HG03558 (cell line): ENCODE data around the gene THSD4.
"Not testable (repeated sequence)": the region's sequence is repeated elsewhere in the genome, so short reads cannot be mapped to it uniquely, and the experiment has no call there.

Source experiments
- ATAC-seq: cut with Tn5 transposase; IDR thresholded peaks from one replicate; pipeline ENCODE4 v1.9.1; 2021; ENCODE audit warnings: moderate number of reproducible peaks; ENCODE audit not compliant: unreplicated experiment; ENCODE audit errors: extremely low read depth

Gene THSD4

GRCh38 chr15:71306538-71306937 lies 191.3 kb downstream of the THSD4 start:
- no peak for ATAC-seq

GRCh38 chr15:71312194-71312708 lies 197.0 kb downstream of the THSD4 start:
- no peak for ATAC-seq

- ATAC-seq: no peak
These were observed 197.6 kb downstream of the THSD4 start for GRCh38 chr15:71312731-71313460.

GRCh38 chr15:71313806-71314205 lies 198.5 kb downstream of the THSD4 start:
- ATAC-seq: no peak

- no peak for ATAC-seq
These were observed 199.8 kb downstream of the THSD4 start for GRCh38 chr15:71314956-71315537.

- no peak for ATAC-seq
These were observed 201.6 kb downstream of the THSD4 start for GRCh38 chr15:71316911-71317310.

- not testable (repeated sequence) for ATAC-seq
These were observed 204.2 kb downstream of the THSD4 start for GRCh38 chr15:71319424-71319823.

- no peak for ATAC-seq
These were observed 204.7 kb downstream of the THSD4 start for GRCh38 chr15:71319935-71320334.

GRCh38 chr15:71323082-71323481 lies 207.8 kb downstream of the THSD4 start:
- ATAC-seq: no peak

GRCh38 chr15:71323584-71323983 lies 208.3 kb downstream of the THSD4 start:
- no peak for ATAC-seq

GRCh38 chr15:71325481-71325880 lies 210.2 kb downstream of the THSD4 start:
- no peak for ATAC-seq

GRCh38 chr15:71328453-71328852 lies 213.2 kb downstream of the THSD4 start:
- ATAC-seq: no peak

- no peak for ATAC-seq
These were observed 213.8 kb downstream of the THSD4 start for GRCh38 chr15:71329041-71329440.

GRCh38 chr15:71329497-71330260 lies 214.4 kb downstream of the THSD4 start:
- no peak for ATAC-seq

- no peak for ATAC-seq
These were observed 215.4 kb downstream of the THSD4 start for GRCh38 chr15:71330638-71331162.

GRCh38 chr15:71331173-71331572 lies 215.9 kb downstream of the THSD4 start:
- ATAC-seq: no peak

GRCh38 chr15:71332431-71333004 lies 217.2 kb downstream of the THSD4 start:
- ATAC-seq: no peak

- ATAC-seq: no peak
These were observed 217.9 kb downstream of the THSD4 start for GRCh38 chr15:71333136-71333700.

- no peak for ATAC-seq
These were observed 218.6 kb downstream of the THSD4 start for GRCh38 chr15:71333839-71334238.

- no peak for ATAC-seq
These were observed 219.2 kb downstream of the THSD4 start for GRCh38 chr15:71334434-71334833.
